Vagina (tissue), 2 donors: Measurements from ENCODE around the gene SERPINE2. TPM values are rescaled to one million over a fixed set of nuclear protein-coding genes. Genes with fewer than 3 reads are reported as not detected.

ENCODE experiments used
- DNase-seq, 2 donors: peaks; one replicate each; pipeline ENCODE4 v3.0.0-alpha.2; 2017; ENCODE audit errors: extremely low spot score in 2 of 2
- H3K27ac ChIP-seq: fragments of 200-600 bp; sonication (generic); one replicate; pipeline ENCODE4 v1.5.1; 2019
- H3K27me3 ChIP-seq: fragments of 200-600 bp; sonication (generic); one replicate; pipeline ENCODE4 v1.5.1; 2019
- H3K36me3 ChIP-seq, 2 donors: fragments of 200-600 bp; sonication (generic); one replicate each; pipeline ENCODE4 v1.5.1; 2017 to 2019
- H3K4me1 ChIP-seq: fragments of 200-600 bp; sonication (generic); one replicate; pipeline ENCODE4 v1.5.1; 2019
- H3K4me3 ChIP-seq, 2 donors: fragments of 200-600 bp; sonication (generic); 1 replicate in 1 of 2; 2 replicates in 1 of 2; pipeline ENCODE4 v1.5.1; 2016 to 2019
- H3K9me3 ChIP-seq: fragments of 200-600 bp; sonication (generic); one replicate; pipeline ENCODE4 v1.5.1; 2019
- POLR2A ChIP-seq, 2 donors: fragments of 450-650 bp; IDR thresholded peaks; one replicate each; pipeline ENCODE4 v1.6.1; 2017; ENCODE audit warnings: antibody characterized with exemption in 2 of 2, mild to moderate bottlenecking in 2 of 2, moderate library complexity in 2 of 2
- POLR2AphosphoS5 ChIP-seq, 2 donors: sonication (generic); formaldehyde crosslinking; IDR thresholded peaks; one replicate each; pipeline ENCODE4 v1.9.0; 2017; ENCODE audit warnings: antibody characterized with exemption in 2 of 2, mild to moderate bottlenecking in 2 of 2, low read depth in 1 of 2; ENCODE audit not compliant: insufficient read depth in 1 of 2
- intact Hi-C: fragments of 100-400 bp; cut with DNase I; formaldehyde crosslinking; loops from one replicate; pipeline ENCODE4 v1.15.1; 2023
- total RNA-seq: library from RNA; depleted of rRNA; stranded (reverse); fragments of >200 nt; gene quantifications from one replicate; pipeline ENCODE4 v1.2.3, GENCODE V29; 2016
- TF ChIP-seq, protein P1 (sequence below), 3 experiments: fragments of 450-650 bp in 2 of 3; fragments of 200-600 bp in 1 of 3; sonication (generic) in 1 of 3; IDR thresholded peaks; one replicate each; pipeline ENCODE4 v1.5.1; 2017 to 2019; ENCODE audit warnings: antibody characterized with exemption in 3 of 3, mild to moderate bottlenecking in 2 of 3, moderate library complexity in 2 of 3

The SERPINE2 gene
- total RNA-seq, 1 donor from 2014 or later: 52.3 TPM

DNA sequence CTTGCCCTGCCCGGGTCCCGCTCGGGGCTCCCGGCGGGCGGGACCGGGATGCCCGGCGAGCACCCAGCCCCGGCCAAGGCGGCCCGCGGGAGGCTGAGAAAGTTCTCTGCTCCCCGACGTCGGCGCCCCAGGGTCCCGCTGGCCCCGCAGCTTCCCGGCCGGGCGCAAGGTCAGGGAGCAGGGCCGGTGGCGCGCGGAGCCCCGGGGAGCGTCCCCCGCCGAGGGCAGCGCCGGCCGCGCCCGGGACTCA lies 331 bp downstream of the SERPINE2 start:
- intact Hi-C loops: no loop called here
- DNase-seq: no peak
- TF ChIP-seq, protein P1, sequence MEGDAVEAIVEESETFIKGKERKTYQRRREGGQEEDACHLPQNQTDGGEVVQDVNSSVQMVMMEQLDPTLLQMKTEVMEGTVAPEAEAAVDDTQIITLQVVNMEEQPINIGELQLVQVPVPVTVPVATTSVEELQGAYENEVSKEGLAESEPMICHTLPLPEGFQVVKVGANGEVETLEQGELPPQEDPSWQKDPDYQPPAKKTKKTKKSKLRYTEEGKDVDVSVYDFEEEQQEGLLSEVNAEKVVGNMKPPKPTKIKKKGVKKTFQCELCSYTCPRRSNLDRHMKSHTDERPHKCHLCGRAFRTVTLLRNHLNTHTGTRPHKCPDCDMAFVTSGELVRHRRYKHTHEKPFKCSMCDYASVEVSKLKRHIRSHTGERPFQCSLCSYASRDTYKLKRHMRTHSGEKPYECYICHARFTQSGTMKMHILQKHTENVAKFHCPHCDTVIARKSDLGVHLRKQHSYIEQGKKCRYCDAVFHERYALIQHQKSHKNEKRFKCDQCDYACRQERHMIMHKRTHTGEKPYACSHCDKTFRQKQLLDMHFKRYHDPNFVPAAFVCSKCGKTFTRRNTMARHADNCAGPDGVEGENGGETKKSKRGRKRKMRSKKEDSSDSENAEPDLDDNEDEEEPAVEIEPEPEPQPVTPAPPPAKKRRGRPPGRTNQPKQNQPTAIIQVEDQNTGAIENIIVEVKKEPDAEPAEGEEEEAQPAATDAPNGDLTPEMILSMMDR (IDR thresholded peaks at IDR 0.05): no peak
- TF ChIP-seq POLR2A (IDR thresholded peaks at IDR 0.05) (no peak), POLR2AphosphoS5 (IDR thresholded peaks at IDR 0.05; ENCODE audit: insufficient read depth in 1 of 2, low read depth in 1 of 2) (no peak)
- Histone ChIP-seq H3K9me3 (no peaks in the 10 kb centered on the region), H3K4me1 (peaks cover 9% of the 10 kb centered on the region), H3K36me3 (no peaks in the 10 kb centered on the region), H3K27me3 (no peaks in the 10 kb centered on the region), H3K27ac (peak overlapping the region; percentile 76), H3K4me3 (peak overlapping the region; percentile 60 to 86)

DNA sequence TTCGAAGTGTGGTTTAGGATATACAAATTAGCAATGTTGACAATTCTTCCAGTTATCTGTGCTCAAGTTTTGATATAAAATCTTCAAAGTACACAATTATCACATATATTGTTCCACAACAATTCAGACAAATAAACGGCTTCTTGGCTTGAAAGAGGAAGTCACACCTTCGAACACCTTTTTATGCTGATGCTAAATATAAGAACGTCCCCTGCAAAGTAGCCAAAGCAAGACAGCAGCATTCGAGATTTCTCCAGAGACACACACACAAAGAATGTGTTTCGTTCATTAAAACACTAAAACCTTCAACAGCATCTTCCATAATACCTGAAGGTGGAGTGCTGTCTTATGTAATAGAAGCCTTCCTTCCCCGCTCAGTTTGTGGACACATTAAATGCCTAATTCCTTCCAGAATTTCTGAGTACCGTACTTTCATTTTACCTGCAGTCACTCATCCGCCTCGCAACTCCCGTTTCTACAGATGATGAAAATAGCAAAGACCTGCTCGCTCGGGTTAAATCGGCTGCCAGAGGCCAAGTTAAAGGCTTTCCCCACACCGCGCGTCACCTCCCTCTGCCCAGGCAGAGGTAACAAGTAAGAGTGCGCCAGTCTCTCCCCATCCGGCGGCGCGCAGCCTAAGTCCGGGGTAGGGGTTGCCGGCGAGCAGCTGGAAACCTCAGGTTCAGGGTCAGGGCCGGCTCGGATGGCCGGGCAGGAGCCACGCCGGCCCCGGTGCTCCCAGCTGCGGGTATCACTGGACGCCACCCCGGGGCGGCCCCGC lies 847 bp downstream of the SERPINE2 start:
- Histone ChIP-seq H3K4me1 (peaks cover 9% of the 10 kb centered on the region), H3K9me3 (no peaks in the 10 kb centered on the region), H3K27ac (peak overlapping the region; percentile 76), H3K27me3 (no peaks in the 10 kb centered on the region), H3K36me3 (no peaks in the 10 kb centered on the region), H3K4me3 (peak overlapping the region; percentile 60 to 86)
- DNase-seq: peak in 1 of 2 donors; percentile 85
- intact Hi-C loops: no loop called here
- TF ChIP-seq, protein P1 (IDR thresholded peaks at IDR 0.05): no peak
- TF ChIP-seq POLR2A (IDR thresholded peaks at IDR 0.05): no peak
- no peak for TF ChIP-seq POLR2AphosphoS5 (IDR thresholded peaks at IDR 0.05; ENCODE audit: insufficient read depth in 1 of 2, low read depth in 1 of 2)

DNA sequence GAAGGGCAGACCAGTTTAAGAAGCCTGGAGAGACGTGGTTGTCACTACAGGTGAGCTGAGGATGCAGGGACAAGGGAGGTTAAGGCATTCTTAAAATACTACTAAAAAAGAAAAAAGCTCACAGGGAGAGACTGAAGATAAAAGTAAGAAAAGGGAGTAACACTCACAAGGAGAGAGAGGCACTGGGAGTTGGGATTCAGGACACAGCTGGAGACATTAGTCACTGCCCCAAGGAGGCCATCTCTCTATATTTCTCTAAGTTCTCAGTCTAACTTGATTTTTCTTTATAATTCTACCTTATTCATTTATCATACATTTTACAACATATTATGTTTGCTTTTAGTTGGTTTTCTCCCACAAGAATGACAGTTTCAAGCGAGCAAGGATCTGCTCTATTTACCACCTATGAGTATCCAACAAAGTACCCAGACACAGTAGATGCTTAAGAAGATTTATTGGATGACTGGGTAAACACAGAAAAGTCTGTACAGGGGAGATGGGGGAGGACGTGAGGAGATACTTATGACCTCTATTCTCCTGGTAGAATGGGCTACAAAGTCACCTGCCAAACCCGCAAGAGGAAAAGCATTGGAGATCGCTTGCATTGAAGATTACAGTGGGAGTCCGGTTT lies 2.2 kb downstream of the SERPINE2 start:
- Histone ChIP-seq H3K4me1 (peaks cover 9% of the 10 kb centered on the region), H3K27ac (no peak overlapping the region), H3K9me3 (no peaks in the 10 kb centered on the region), H3K27me3 (no peaks in the 10 kb centered on the region), H3K4me3 (no peak overlapping the region), H3K36me3 (no peaks in the 10 kb centered on the region)
- no peak for DNase-seq
- intact Hi-C loops: no loop called here
- TF ChIP-seq, protein P1 (IDR thresholded peaks at IDR 0.05): no peak
- no peak for TF ChIP-seq POLR2A (IDR thresholded peaks at IDR 0.05)
- no peak for TF ChIP-seq POLR2AphosphoS5 (IDR thresholded peaks at IDR 0.05; ENCODE audit: insufficient read depth in 1 of 2, low read depth in 1 of 2)

DNA sequence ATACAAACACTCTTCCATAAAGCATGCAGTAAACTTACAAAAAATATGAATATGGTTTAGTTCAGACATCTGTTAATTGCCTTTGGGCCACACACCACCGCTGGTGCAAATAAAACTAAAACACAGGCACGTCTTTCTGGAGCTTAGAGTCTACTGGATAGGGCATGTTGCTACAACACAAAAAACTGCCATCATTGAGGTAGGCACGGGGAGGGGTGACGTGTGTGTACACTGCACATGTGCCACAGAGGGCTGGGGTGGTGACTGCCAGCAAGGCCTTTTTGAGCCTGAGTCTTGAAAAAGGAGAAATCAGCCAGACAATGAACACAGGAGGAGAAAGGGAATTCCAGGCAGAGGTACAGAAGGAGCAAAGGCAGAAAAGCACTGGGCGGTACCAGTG lies 5.1 kb downstream of the SERPINE2 start:
- Histone ChIP-seq H3K36me3 (no peaks in the 10 kb centered on the region), H3K4me3 (no peak overlapping the region), H3K4me1 (no peaks in the 10 kb centered on the region), H3K9me3 (no peaks in the 10 kb centered on the region), H3K27me3 (no peaks in the 10 kb centered on the region), H3K27ac (no peak overlapping the region)
- TF ChIP-seq, protein P1 (IDR thresholded peaks at IDR 0.05): no peak
- TF ChIP-seq POLR2AphosphoS5 (IDR thresholded peaks at IDR 0.05; ENCODE audit: insufficient read depth in 1 of 2, low read depth in 1 of 2) (no peak), POLR2A (IDR thresholded peaks at IDR 0.05) (no peak)
- no peak for DNase-seq
- intact Hi-C loops: no loop called here

DNA sequence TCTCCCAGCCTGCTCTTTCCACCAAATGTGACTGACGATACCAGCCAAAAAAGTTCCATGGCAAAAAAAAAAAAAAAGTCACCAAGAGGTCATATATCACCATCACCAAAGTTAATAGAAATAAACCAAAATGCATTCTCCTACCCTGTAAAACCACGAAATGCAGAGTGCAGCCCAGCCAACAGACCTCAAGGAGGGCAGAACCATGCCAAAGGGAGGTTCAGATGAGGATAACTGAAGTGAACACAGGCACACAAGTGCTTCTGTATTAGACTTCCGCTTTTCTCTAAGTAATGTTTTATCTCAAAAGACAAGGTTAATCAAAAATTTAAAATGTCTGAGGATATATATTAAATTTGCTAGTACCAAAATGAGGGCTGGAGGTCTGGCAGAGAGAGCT lies 5.5 kb downstream of the SERPINE2 start:
- no peak for DNase-seq
- H3K9me3 ChIP-seq: no peaks in the 10 kb centered on the region
- intact Hi-C loops: no loop called here
- TF ChIP-seq POLR2A (IDR thresholded peaks at IDR 0.05) (no peak), POLR2AphosphoS5 (IDR thresholded peaks at IDR 0.05; ENCODE audit: insufficient read depth in 1 of 2, low read depth in 1 of 2) (no peak)
- TF ChIP-seq, protein P1 (IDR thresholded peaks at IDR 0.05): no peak
- H3K27ac ChIP-seq: no peak overlapping the region
- H3K4me3 ChIP-seq: no peak overlapping the region
- no peaks in the 10 kb centered on the region for H3K4me1 ChIP-seq
- no peaks in the 10 kb centered on the region for H3K27me3 ChIP-seq
- H3K36me3 ChIP-seq: no peaks in the 10 kb centered on the region
